GM12801 (cell line): Measurements from ENCODE around the gene MAP2K5.

ENCODE experiments used
- CTCF ChIP-seq: IDR thresholded peaks from one replicate; pipeline ENCODE4 v1.5.1; 2011; ENCODE audit warnings: control low read depth; ENCODE audit not compliant: insufficient read length; ENCODE audit errors: extremely low read depth

The MAP2K5 gene

GRCh38 chr15:67836477-67836876 is 294.0 kb downstream of the MAP2K5 start:
- TF ChIP-seq CTCF = no peak

- TF ChIP-seq CTCF = no peak
Observed at GRCh38 chr15:67836955-67837354, 294.5 kb downstream of the MAP2K5 start.

- no peak for TF ChIP-seq CTCF
Observed at GRCh38 chr15:67838789-67839332, 296.4 kb downstream of the MAP2K5 start.

- no peak for TF ChIP-seq CTCF
Observed at GRCh38 chr15:67839499-67839928, 297.0 kb downstream of the MAP2K5 start.

GRCh38 chr15:67839929-67840748 is 297.6 kb downstream of the MAP2K5 start, which contains the start of gene RNU6-1:
Gene RNU6-1, minus strand, starts transcription at chr15:67840045.
- TF ChIP-seq CTCF = no peak

- TF ChIP-seq CTCF = no peak
Observed at GRCh38 chr15:67840749-67841512, 298.4 kb downstream of the MAP2K5 start.

GRCh38 chr15:67841513-67841762 is 298.9 kb downstream of the MAP2K5 start:
- TF ChIP-seq CTCF = no peak
